HepG2 (cell line): ENCODE results near the gene DTX2. TPM values are rescaled to one million over a fixed set of nuclear protein-coding genes. Genes with fewer than 3 reads are reported as not detected.
"Not testable (repeated sequence)": the region's sequence is repeated elsewhere in the genome, so short reads cannot be mapped to it uniquely, and the experiment has no call there.

Experiments used
- ATAC-seq: fragments of 200-7000 bp; cut with Tn5 transposase; 3 replicates; pipeline ENCODE4 v1.9.1; 2020; ENCODE audit warnings: mild to moderate bottlenecking, moderate library complexity
- BruUV-seq: library from RNA; stranded (reverse); fragments of 400-500 nt; replicated peaks from 2 replicates; lab custom pipeline; 2021; lab: Mats Ljungman, UMichigan
- CTCF ChIA-PET: fragments of 300-600 bp; formaldehyde crosslinking; extraction: SDS; loops from one replicate; lab custom pipeline; 2021; ENCODE audit warnings: low total read pairs, inconsistent platforms, low intra/inter-chr PET ratio; lab: Yijun Ruan, JAX
- POLR2A ChIA-PET: fragments of 350-600 bp; sonication (Branson Sonifier 250); formaldehyde crosslinking; loops from one replicate; lab custom pipeline; 2020; ENCODE audit warnings: antibody characterized with exemption, inconsistent platforms; lab: Yijun Ruan, JAX
- DNase-seq: peaks from one replicate; pipeline ENCODE4 v3.0.0-alpha.2; 2015; ENCODE audit warnings: low spot score
- FAIRE-seq: peaks from 3 replicates; lab custom pipeline; 2011; peaks lifted over from hg19 to GRCh38; lab: Jason Lieb, UNC
- H2AFZ ChIP-seq: one replicate; pipeline ENCODE4 v1.6.1; 2011; ENCODE audit warnings: low read length, inconsistent platforms
- H3K27ac ChIP-seq: fragments of 300-600 bp; 3 replicates; pipeline ENCODE4 v1.8.0; 2011; ENCODE audit warnings: mixed run types, mild to moderate bottlenecking, mixed read lengths, low read length, inconsistent platforms; ENCODE audit not compliant: insufficient read depth; ENCODE audit errors: extremely low read length
- H3K27me3 ChIP-seq, 2 experiments: fragments of 200-600 bp in 1 of 2; 2 replicates in 1 of 2; 3 replicates in 1 of 2; pipeline versions ENCODE4 v1.6.0 to v1.8.0; 2011; ENCODE audit warnings: low read length in 2 of 2, mild to moderate bottlenecking in 2 of 2, moderate library complexity in 2 of 2, inconsistent platforms in 1 of 2; ENCODE audit not compliant: insufficient read depth in 2 of 2, control insufficient read depth in 1 of 2
- H3K36me3 ChIP-seq, 2 experiments: fragments of 200-600 bp in 1 of 2; replicated peaks in 1 of 2; 2 replicates in 1 of 2; 3 replicates in 1 of 2; pipeline versions ENCODE4 v1.5.1 to v1.8.0; 2011; ENCODE audit warnings: low read length in 2 of 2, inconsistent platforms in 1 of 2; ENCODE audit not compliant: insufficient read depth in 2 of 2, control insufficient read depth in 1 of 2
- H3K4me1 ChIP-seq: 2 replicates; pipeline ENCODE4 v1.5.1; 2012; ENCODE audit warnings: low read length, inconsistent platforms; ENCODE audit not compliant: insufficient read depth
- H3K4me2 ChIP-seq: 2 replicates; pipeline ENCODE4 v1.6.0; 2011; ENCODE audit warnings: low read depth, low read length, inconsistent platforms
- H3K4me3 ChIP-seq, 3 experiments: fragments of 200-600 bp in 1 of 3; sonication (generic), shearing (Covaris generic) in 1 of 3; replicated peaks in 1 of 3; 2 replicates each; pipeline ENCODE4 v1.5.1; 2011 to 2016; ENCODE audit warnings: low read length in 3 of 3, inconsistent platforms in 2 of 3, low read depth in 2 of 3, mild to moderate bottlenecking in 2 of 3, control low read depth in 1 of 3, mixed read lengths in 1 of 3; ENCODE audit not compliant: insufficient read depth in 1 of 3
- H3K79me2 ChIP-seq: one replicate; pipeline ENCODE4 v1.6.1; 2011; ENCODE audit warnings: low read length, inconsistent platforms; ENCODE audit not compliant: insufficient read depth
- H3K9ac ChIP-seq: 2 replicates; pipeline ENCODE4 v1.6.0; 2011; ENCODE audit warnings: mild to moderate bottlenecking, low read depth, low read length, inconsistent platforms; ENCODE audit not compliant: insufficient read depth
- H3K9me3 ChIP-seq: 2 replicates; pipeline ENCODE4 v1.5.1; 2012; ENCODE audit warnings: mild to moderate bottlenecking, low read length
- H4K20me1 ChIP-seq: 2 replicates; pipeline ENCODE4 v1.6.0; 2011; ENCODE audit warnings: inconsistent platforms, mild to moderate bottlenecking, low read length, moderate library complexity; ENCODE audit not compliant: insufficient read depth
- WGBS: methylation state at CpG from one replicate; pipeline ENCODE4 v1.1.6; 2017; ENCODE audit warnings: low lambda C conversion rate; 5-methylcytosine and 5-hydroxymethylcytosine counted together
- in situ Hi-C: cut with HindIII; loops from 2 replicates; pipeline ENCODE4 v1.10.0; 2017; ENCODE audit warnings: low pct_unique_long_range_greater_than_20kb; ENCODE audit not compliant: extremely low pct_ligation_motif_present
- intact Hi-C: fragments of 100-400 bp; cut with micrococcal nuclease; formaldehyde crosslinking; loops from one replicate; pipeline ENCODE4 v1.10.0; 2022; ENCODE audit not compliant: unreplicated experiment
- polyA plus RNA-seq, 8 experiments: library from polyadenylated mRNA; depleted of rRNA in 3 of 8; stranded (reverse) in 7 of 8; unstranded in 1 of 8; fragments of >200 nt; fragmentation: Illumina TruSeq in 4 of 8; extraction: Trizol in 4 of 8; gene quantifications; 2 replicates each; pipeline versions ENCODE4 v1.2.1 to v1.2.3, GENCODE V29; 2011 to 2016; ENCODE audit warnings: low read depth in 4 of 8, missing spikeins in 1 of 8, mixed read lengths in 1 of 8; ENCODE audit not compliant: insufficient read depth in 1 of 8
- total RNA-seq, 5 experiments: library from RNA; depleted of rRNA; stranded (reverse); fragments of >200 nt; fragmentation: Illumina TruSeq; extraction: Trizol; gene quantifications; 2 replicates each; pipeline ENCODE4 v1.2.3, GENCODE V29; 2016; ENCODE audit warnings: low read depth in 1 of 5

Gene DTX2
- total and polyA plus RNA-seq, 2 of the 13 experiments (the other 11 are each of a cell fraction or from before 2014, with no cell fraction given): 5.5 to 6.2 TPM

- H3K27me3 ChIP-seq, H3K36me3 ChIP-seq, H3K4me1 ChIP-seq, DNase-seq, CTCF ChIA-PET, H2AFZ ChIP-seq, intact Hi-C loops, H3K27ac ChIP-seq, H3K4me2 ChIP-seq, FAIRE-seq, H3K4me3 ChIP-seq, POLR2A ChIA-PET, ATAC-seq, H3K79me2 ChIP-seq, H4K20me1 ChIP-seq, H3K9ac ChIP-seq, H3K9me3 ChIP-seq, BruUV-seq, in situ Hi-C loops: not testable (repeated sequence)
- 92% methylated on average over 4 of the region's 12 CpGs for WGBS
These were observed 41.7 kb downstream of the DTX2 start for GRCh38 chr7:76503244-76503643.

GRCh38 chr7:76504351-76505167 lies 43.0 kb downstream of the DTX2 start:
- H3K27ac ChIP-seq, H3K27me3 ChIP-seq, H3K4me1 ChIP-seq, ATAC-seq, H3K4me2 ChIP-seq, H4K20me1 ChIP-seq, H3K4me3 ChIP-seq, DNase-seq, H3K9me3 ChIP-seq, H2AFZ ChIP-seq, POLR2A ChIA-PET, FAIRE-seq, in situ Hi-C loops, intact Hi-C loops, H3K36me3 ChIP-seq, H3K9ac ChIP-seq, CTCF ChIA-PET, H3K79me2 ChIP-seq, BruUV-seq: not testable (repeated sequence)
- WGBS: 87% methylated on average over 19 of the region's 33 CpGs
